CD8-positive, alpha-beta memory T cell (primary cell): Measurements from ENCODE around the gene NIT1. TPM values are rescaled to one million over a fixed set of nuclear protein-coding genes. Genes with fewer than 3 reads are reported as not detected.

Experiments
- CTCF ChIA-PET: fragments of 350-600 bp; sonication (Branson Sonifier 250); formaldehyde crosslinking; loops from one replicate; lab custom pipeline; 2021; ENCODE audit warnings: antibody characterized with exemption; lab: Charles Lee
- POLR2A ChIA-PET: fragments of 350-600 bp; sonication (Branson Sonifier 250); formaldehyde crosslinking; loops from one replicate; lab custom pipeline; 2021; ENCODE audit warnings: antibody characterized with exemption; lab: Charles Lee
- DNase-seq, 5 donors: peaks; one replicate each; pipeline versions ENCODE4 v3.0.0 to v3.0.0-alpha.2; 2020 to 2022; ENCODE audit warnings: mixed read lengths in 1 of 5
- H3K27ac ChIP-seq: one replicate; pipeline ENCODE4 v1.7.0; 2013; ENCODE audit warnings: low read depth, mild to moderate bottlenecking, low read length, moderate library complexity
- H3K27me3 ChIP-seq: 2 replicates; pipeline ENCODE4 v1.7.0; 2013; ENCODE audit warnings: low read length, mild to moderate bottlenecking; ENCODE audit not compliant: insufficient read depth, poor library complexity, severe bottlenecking
- H3K36me3 ChIP-seq: 2 replicates; pipeline ENCODE4 v1.7.0; 2013; ENCODE audit warnings: mild to moderate bottlenecking, low read length, moderate library complexity; ENCODE audit not compliant: insufficient read depth
- H3K4me1 ChIP-seq: 2 replicates; pipeline ENCODE4 v1.7.0; 2013; ENCODE audit warnings: mild to moderate bottlenecking, low read length, moderate library complexity; ENCODE audit not compliant: insufficient read depth
- H3K4me3 ChIP-seq: 2 replicates; pipeline ENCODE4 v1.7.0; 2013; ENCODE audit warnings: mild to moderate bottlenecking, low read length
- H3K9me3 ChIP-seq: 2 replicates; pipeline ENCODE4 v1.7.0; 2013; ENCODE audit warnings: mild to moderate bottlenecking, low read length
- H3K27ac Mint-ChIP-seq, 8 donors: one replicate each; pipeline ENCODE4 v1.8.0; 2020 to 2021; ENCODE audit warnings: mixed read lengths in 8 of 8, mild to moderate bottlenecking in 6 of 8, inconsistent platforms in 3 of 8, moderate library complexity in 3 of 8
- H3K27me3 Mint-ChIP-seq, 2 donors: one replicate each; pipeline ENCODE4 v1.8.0; 2020 to 2021; ENCODE audit warnings: mixed read lengths in 2 of 2, mild to moderate bottlenecking in 1 of 2, moderate library complexity in 1 of 2
- H3K36me3 Mint-ChIP-seq, 3 donors: one replicate each; pipeline ENCODE4 v1.8.0; 2020 to 2021; ENCODE audit warnings: mixed read lengths in 3 of 3, inconsistent platforms in 1 of 3, mild to moderate bottlenecking in 1 of 3
- H3K4me1 Mint-ChIP-seq, 3 donors: one replicate each; pipeline ENCODE4 v1.8.0; 2020 to 2021; ENCODE audit warnings: mixed read lengths in 3 of 3, inconsistent platforms in 1 of 3, mild to moderate bottlenecking in 1 of 3
- H3K4me3 Mint-ChIP-seq, 7 donors: one replicate each; pipeline ENCODE4 v1.8.0; 2020 to 2021; ENCODE audit warnings: mixed read lengths in 7 of 7, mild to moderate bottlenecking in 6 of 7, moderate library complexity in 4 of 7, inconsistent platforms in 2 of 7
- H3K9me3 Mint-ChIP-seq, 5 donors: one replicate each; pipeline ENCODE4 v1.8.0; 2020 to 2022; ENCODE audit warnings: mixed read lengths in 5 of 5, mild to moderate bottlenecking in 3 of 5, moderate library complexity in 2 of 5, inconsistent platforms in 1 of 5
- polyA plus RNA-seq: library from polyadenylated mRNA; unstranded; fragments of 300-500 nt; fragmentation: Illumina TruSeq; gene quantifications from one replicate; pipeline ENCODE4 v1.2.3, GENCODE V29; 2021
- total RNA-seq, 2 experiments: library from RNA; stranded (reverse); gene quantifications; one replicate each; pipeline ENCODE4 v1.2.3, GENCODE V29; 2021

The NIT1 gene
- total and polyA plus RNA-seq, 3 experiments from 2014 or later, result 16.7 to 36.3 (median 33.9) TPM

GRCh38 chr1:161080441-161081405, 37.2 kb upstream of the NIT1 start:
- H3K36me3 Mint-ChIP-seq, result no peaks in the 10 kb centered on the region
- H3K27me3 Mint-ChIP-seq, result peaks cover 0 to 3% of the 10 kb centered on the region in 2 donors
- Histone ChIP-seq H3K27me3 (no peaks in the 10 kb centered on the region), H3K9me3 (no peaks in the 10 kb centered on the region), H3K4me1 (no peaks in the 10 kb centered on the region), H3K36me3 (no peaks in the 10 kb centered on the region), H3K27ac (no peak overlapping the region), H3K4me3 (no peak overlapping the region)
- no peak overlapping the region for H3K4me3 Mint-ChIP-seq
- ChIA-PET CTCF (interaction anchor here (1.8 kb wide), 1 partner anchor 16 kb away, joined by 7 read pairs; the partner anchor contains the start of gene KLHDC9), POLR2A (no interaction called here)
- no peak for DNase-seq
- no peaks in the 10 kb centered on the region for H3K9me3 Mint-ChIP-seq
- H3K27ac Mint-ChIP-seq, result no peak overlapping the region
- no peaks in the 10 kb centered on the region for H3K4me1 Mint-ChIP-seq

- Histone ChIP-seq H3K27me3 (no peaks in the 10 kb centered on the region), H3K4me1 (no peaks in the 10 kb centered on the region), H3K9me3 (no peaks in the 10 kb centered on the region), H3K4me3 (no peak overlapping the region), H3K27ac (no peak overlapping the region), H3K36me3 (no peaks in the 10 kb centered on the region)
- no peaks in the 10 kb centered on the region for H3K9me3 Mint-ChIP-seq
- no peaks in the 10 kb centered on the region for H3K36me3 Mint-ChIP-seq
- peak overlapping the region in 1 of 8 donors; percentile 7 for H3K27ac Mint-ChIP-seq
- ChIA-PET CTCF (no interaction called here), POLR2A (no interaction called here)
- no peak overlapping the region for H3K4me3 Mint-ChIP-seq
- H3K4me1 Mint-ChIP-seq, result no peaks in the 10 kb centered on the region
- H3K27me3 Mint-ChIP-seq, result peaks cover 0 to 3% of the 10 kb centered on the region in 2 donors
- no peak for DNase-seq
Observed at GRCh38 chr1:161081519-161081918, 36.4 kb upstream of the NIT1 start.

GRCh38 chr1:161082483-161082882, 35.4 kb upstream of the NIT1 start:
- no peaks in the 10 kb centered on the region for H3K27me3 ChIP-seq
- no peaks in the 10 kb centered on the region for H3K9me3 Mint-ChIP-seq
- no peaks in the 10 kb centered on the region for H3K4me1 ChIP-seq
- H3K4me1 Mint-ChIP-seq, result no peaks in the 10 kb centered on the region
- H3K36me3 ChIP-seq, result no peaks in the 10 kb centered on the region
- H3K27ac ChIP-seq, result no peak overlapping the region
- H3K4me3 ChIP-seq, result no peak overlapping the region
- H3K4me3 Mint-ChIP-seq, result no peak overlapping the region
- H3K27ac Mint-ChIP-seq, result peak overlapping the region in 1 of 8 donors; percentile 58
- ChIA-PET POLR2A (no interaction called here), CTCF (no interaction called here)
- H3K27me3 Mint-ChIP-seq, result peaks cover 0 to 3% of the 10 kb centered on the region in 2 donors
- no peak for DNase-seq
- no peaks in the 10 kb centered on the region for H3K36me3 Mint-ChIP-seq
- H3K9me3 ChIP-seq, result no peaks in the 10 kb centered on the region

- POLR2A ChIA-PET, result no interaction called here
Observed at GRCh38 chr1:161082996-161083747, 34.7 kb upstream of the NIT1 start.

GRCh38 chr1:161083748-161084596, 33.9 kb upstream of the NIT1 start:
- peaks cover 0 to 2% of the 10 kb centered on the region in 2 donors for H3K27me3 Mint-ChIP-seq
- POLR2A ChIA-PET, result no interaction called here

More at GRCh38 chr1:161082996-161083747, 34.7 kb upstream of the NIT1 start:
- CTCF ChIA-PET, result no interaction called here
- no peaks in the 10 kb centered on the region for H3K9me3 ChIP-seq
- Mint-ChIP-seq H3K9me3 (no peaks in the 10 kb centered on the region), H3K4me1 (no peaks in the 10 kb centered on the region), H3K27me3 (peaks cover 0 to 3% of the 10 kb centered on the region in 2 donors), H3K27ac (peak overlapping the region in 2 of 8 donors; percentile 8 to 58), H3K4me3 (no peak overlapping the region), H3K36me3 (no peaks in the 10 kb centered on the region)
- H3K4me3 ChIP-seq, result no peak overlapping the region
- H3K36me3 ChIP-seq, result no peaks in the 10 kb centered on the region
- H3K27ac ChIP-seq, result no peak overlapping the region
- no peak for DNase-seq
- no peaks in the 10 kb centered on the region for H3K4me1 ChIP-seq
- no peaks in the 10 kb centered on the region for H3K27me3 ChIP-seq

GRCh38 chr1:161084597-161084988, 33.3 kb upstream of the NIT1 start:
- Histone ChIP-seq H3K9me3 (no peaks in the 10 kb centered on the region), H3K27ac (no peak overlapping the region), H3K4me3 (no peak overlapping the region), H3K36me3 (no peaks in the 10 kb centered on the region), H3K4me1 (no peaks in the 10 kb centered on the region), H3K27me3 (no peaks in the 10 kb centered on the region)
- Mint-ChIP-seq H3K36me3 (no peaks in the 10 kb centered on the region), H3K27ac (no peak overlapping the region), H3K27me3 (peaks cover 0 to 2% of the 10 kb centered on the region in 2 donors), H3K9me3 (no peaks in the 10 kb centered on the region), H3K4me3 (no peak overlapping the region), H3K4me1 (no peaks in the 10 kb centered on the region)
- no peak for DNase-seq
- POLR2A ChIA-PET, result no interaction called here
- CTCF ChIA-PET, result interaction anchor here (1.4 to 4.0 kb wide), 2 partner anchors 13 kb away, joined by 6 to 14 read pairs; partner anchors contain the start of gene KLHDC9

More at GRCh38 chr1:161083748-161084596, 33.9 kb upstream of the NIT1 start:
- DNase-seq, result no peak
- Histone ChIP-seq H3K9me3 (no peaks in the 10 kb centered on the region), H3K27ac (no peak overlapping the region), H3K36me3 (no peaks in the 10 kb centered on the region), H3K27me3 (no peaks in the 10 kb centered on the region), H3K4me1 (no peaks in the 10 kb centered on the region), H3K4me3 (no peak overlapping the region)
- CTCF ChIA-PET, result interaction anchor here (1.4 to 4.0 kb wide), 2 partner anchors 12 to 14 kb away, joined by 6 to 14 read pairs; partner anchors contain the start of gene KLHDC9
- Mint-ChIP-seq H3K9me3 (no peaks in the 10 kb centered on the region), H3K27ac (peak overlapping the region in 1 of 8 donors; percentile 2), H3K4me3 (no peak overlapping the region), H3K36me3 (no peaks in the 10 kb centered on the region), H3K4me1 (no peaks in the 10 kb centered on the region)

GRCh38 chr1:161085165-161085564, 32.7 kb upstream of the NIT1 start:
- H3K36me3 ChIP-seq, result no peaks in the 10 kb centered on the region
- no peak overlapping the region for H3K27ac ChIP-seq
- DNase-seq, result no peak
- ChIA-PET CTCF (interaction anchor here (1.4 to 4.0 kb wide), 2 partner anchors 13 to 14 kb away, joined by 6 to 14 read pairs; partner anchors contain the start of gene KLHDC9), POLR2A (interaction anchor here (0.5 kb wide), 1 partner anchor 318 kb away, joined by 7 read pairs; no protein-coding TSS in a partner anchor)
- no peaks in the 10 kb centered on the region for H3K4me1 Mint-ChIP-seq
- H3K4me3 ChIP-seq, result no peak overlapping the region
- no peaks in the 10 kb centered on the region for H3K36me3 Mint-ChIP-seq
- H3K27me3 ChIP-seq, result no peaks in the 10 kb centered on the region
- H3K9me3 Mint-ChIP-seq, result no peaks in the 10 kb centered on the region
- H3K4me1 ChIP-seq, result no peaks in the 10 kb centered on the region
- no peaks in the 10 kb centered on the region for H3K9me3 ChIP-seq
- H3K27me3 Mint-ChIP-seq, result peaks cover 0 to 2% of the 10 kb centered on the region in 2 donors
- no peak overlapping the region for H3K27ac Mint-ChIP-seq
- H3K4me3 Mint-ChIP-seq, result no peak overlapping the region
